Heart left ventricle (tissue), 13 donors: ENCODE results near the gene TARBP1.

Experiments
- POLR2A ChIP-seq, 2 donors: fragments of 450-650 bp; IDR thresholded peaks; one replicate each; pipeline ENCODE4 v1.6.1; 2017; ENCODE audit warnings: antibody characterized with exemption in 2 of 2, mild to moderate bottlenecking in 2 of 2, moderate library complexity in 2 of 2
- TF ChIP-seq, protein P1 (sequence below), 12 donors: fragments of 200-600 bp; sonication (generic) in 4 of 12; IDR thresholded peaks; one replicate each; pipeline versions ENCODE4 v1.5.0 to v1.8.0; 2018 to 2022; ENCODE audit warnings: antibody characterized with exemption in 12 of 12, mild to moderate bottlenecking in 5 of 12
- donor health status: ischemic (EF 13 %, LVEDD 7.1; RV severe dilation, severe dysfunction).
- donor health status: DM: no; HTN: yes; CAD: no.
- donor health status: DM: no; HTN: no; CAD: no.
- donor health status: ischemic (EF 25% LVEDD 6.9; RV normal size, moderate dysfunction).
- donor health status: ischemic (EF 25% LVEDD 5.7; RV mildly dilated, moderate dysfunction).
- donor health status: ischemic (EF 35%, LVEDD 5.7; RV mildly dilated, moderate dysfunction).
- donor health status: nonischemic (EF 11% LVEDD 7.7; RV severe dilation, severe dysfunction).
- donor health status: DM: yes; HTN: yes; CAD: no.
- donor health status: PGD.
- donor health status: ischemic (EF 29% LVEDD 5.4; RV normal size, mild dysfunction).
- donor health status: nonischemic (EF 23%, LVEDD 6.1; RV moderate dilation, normal function).

- TF ChIP-seq POLR2A (IDR thresholded peaks at IDR 0.05) = no peak
- TF ChIP-seq, protein P1, sequence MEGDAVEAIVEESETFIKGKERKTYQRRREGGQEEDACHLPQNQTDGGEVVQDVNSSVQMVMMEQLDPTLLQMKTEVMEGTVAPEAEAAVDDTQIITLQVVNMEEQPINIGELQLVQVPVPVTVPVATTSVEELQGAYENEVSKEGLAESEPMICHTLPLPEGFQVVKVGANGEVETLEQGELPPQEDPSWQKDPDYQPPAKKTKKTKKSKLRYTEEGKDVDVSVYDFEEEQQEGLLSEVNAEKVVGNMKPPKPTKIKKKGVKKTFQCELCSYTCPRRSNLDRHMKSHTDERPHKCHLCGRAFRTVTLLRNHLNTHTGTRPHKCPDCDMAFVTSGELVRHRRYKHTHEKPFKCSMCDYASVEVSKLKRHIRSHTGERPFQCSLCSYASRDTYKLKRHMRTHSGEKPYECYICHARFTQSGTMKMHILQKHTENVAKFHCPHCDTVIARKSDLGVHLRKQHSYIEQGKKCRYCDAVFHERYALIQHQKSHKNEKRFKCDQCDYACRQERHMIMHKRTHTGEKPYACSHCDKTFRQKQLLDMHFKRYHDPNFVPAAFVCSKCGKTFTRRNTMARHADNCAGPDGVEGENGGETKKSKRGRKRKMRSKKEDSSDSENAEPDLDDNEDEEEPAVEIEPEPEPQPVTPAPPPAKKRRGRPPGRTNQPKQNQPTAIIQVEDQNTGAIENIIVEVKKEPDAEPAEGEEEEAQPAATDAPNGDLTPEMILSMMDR (IDR thresholded peaks at IDR 0.05) = no peak
Observed at GRCh38 chr1:234468580-234468979, 10.4 kb downstream of the TARBP1 start.
